Thyroid gland (tissue), 4 donors: ENCODE results near the gene FMN1.

ENCODE experiments used
- POLR2A ChIP-seq, 2 donors: fragments of 450-650 bp; IDR thresholded peaks; one replicate each; pipeline ENCODE4 v1.6.1; 2017; ENCODE audit warnings: antibody characterized with exemption in 2 of 2, mild to moderate bottlenecking in 2 of 2, moderate library complexity in 1 of 2
- TF ChIP-seq, protein P1 (sequence below), 6 experiments: fragments of 200-600 bp in 3 of 6; fragments of 450-650 bp in 3 of 6; sonication (generic) in 3 of 6; IDR thresholded peaks; one replicate each; pipeline ENCODE4 v1.5.1; 2016 to 2019; ENCODE audit warnings: antibody characterized with exemption in 6 of 6, mild to moderate bottlenecking in 2 of 6, inconsistent platforms in 1 of 6, moderate library complexity in 1 of 6

DNA sequence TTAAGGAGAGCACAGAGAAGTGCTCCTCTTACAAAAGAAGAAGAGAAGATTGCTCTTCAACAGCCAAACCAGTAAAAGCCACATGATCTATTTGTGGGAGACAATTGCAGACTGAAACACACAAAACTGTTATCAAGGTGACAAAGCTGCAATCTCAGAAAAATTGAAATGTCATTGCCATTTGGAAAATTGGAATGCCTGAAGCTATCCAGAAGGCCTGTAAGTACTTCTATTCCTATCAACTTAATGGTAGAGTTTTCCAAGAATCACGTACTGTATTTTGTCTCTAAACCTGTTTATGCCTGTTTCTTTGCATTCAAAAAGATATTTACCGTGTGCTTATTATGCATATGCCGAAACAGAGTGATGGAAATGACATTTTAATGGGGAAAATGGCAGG, 272.0 kb downstream of the FMN1 start:
- TF ChIP-seq POLR2A (IDR thresholded peaks at IDR 0.05): no peak
- TF ChIP-seq, protein P1, sequence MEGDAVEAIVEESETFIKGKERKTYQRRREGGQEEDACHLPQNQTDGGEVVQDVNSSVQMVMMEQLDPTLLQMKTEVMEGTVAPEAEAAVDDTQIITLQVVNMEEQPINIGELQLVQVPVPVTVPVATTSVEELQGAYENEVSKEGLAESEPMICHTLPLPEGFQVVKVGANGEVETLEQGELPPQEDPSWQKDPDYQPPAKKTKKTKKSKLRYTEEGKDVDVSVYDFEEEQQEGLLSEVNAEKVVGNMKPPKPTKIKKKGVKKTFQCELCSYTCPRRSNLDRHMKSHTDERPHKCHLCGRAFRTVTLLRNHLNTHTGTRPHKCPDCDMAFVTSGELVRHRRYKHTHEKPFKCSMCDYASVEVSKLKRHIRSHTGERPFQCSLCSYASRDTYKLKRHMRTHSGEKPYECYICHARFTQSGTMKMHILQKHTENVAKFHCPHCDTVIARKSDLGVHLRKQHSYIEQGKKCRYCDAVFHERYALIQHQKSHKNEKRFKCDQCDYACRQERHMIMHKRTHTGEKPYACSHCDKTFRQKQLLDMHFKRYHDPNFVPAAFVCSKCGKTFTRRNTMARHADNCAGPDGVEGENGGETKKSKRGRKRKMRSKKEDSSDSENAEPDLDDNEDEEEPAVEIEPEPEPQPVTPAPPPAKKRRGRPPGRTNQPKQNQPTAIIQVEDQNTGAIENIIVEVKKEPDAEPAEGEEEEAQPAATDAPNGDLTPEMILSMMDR (IDR thresholded peaks at IDR 0.05): no peak
